RWPE2 (cell line): ENCODE measurements around the gene ARHGEF1.

Experiments used
- ATAC-seq: fragments of 200-7000 bp; cut with Tn5 transposase; 3 replicates; pipeline ENCODE4 v1.9.1; 2021; ENCODE audit warnings: low read depth
- DNase-seq: peaks from one replicate; pipeline ENCODE4 v3.0.0-alpha.2; 2020; ENCODE audit warnings: low spot score
- H3K27ac ChIP-seq: fragments of 450-650 bp; 2 replicates; pipeline ENCODE4 v1.5.1; 2017; ENCODE audit warnings: mild to moderate bottlenecking; ENCODE audit not compliant: poor library complexity, severe bottlenecking
- H3K27me3 ChIP-seq: fragments of 250-450 bp; sonication (Bioruptor Pico); 2 replicates; pipeline ENCODE4 v1.5.1; 2021; ENCODE audit warnings: mild to moderate bottlenecking, moderate library complexity; ENCODE audit not compliant: insufficient read depth, poor library complexity, severe bottlenecking
- H3K36me3 ChIP-seq: fragments of 250-450 bp; sonication (Bioruptor Pico); 2 replicates; pipeline ENCODE4 v1.5.1; 2020; ENCODE audit warnings: low read depth, mild to moderate bottlenecking, moderate library complexity
- H3K4me1 ChIP-seq: fragments of 250-450 bp; sonication (Bioruptor Pico); 2 replicates; pipeline ENCODE4 v1.5.1; 2021; ENCODE audit warnings: mild to moderate bottlenecking, moderate library complexity; ENCODE audit not compliant: insufficient read depth, poor library complexity, severe bottlenecking
- H3K4me3 ChIP-seq: fragments of 250-450 bp; sonication (Bioruptor Pico); 2 replicates; pipeline ENCODE4 v1.5.1; 2021; ENCODE audit warnings: mild to moderate bottlenecking, moderate library complexity; ENCODE audit not compliant: severe bottlenecking
- H3K9me3 ChIP-seq: fragments of 250-450 bp; sonication (Bioruptor Pico); 2 replicates; pipeline ENCODE4 v1.5.1; 2021; ENCODE audit warnings: mild to moderate bottlenecking, moderate library complexity; ENCODE audit not compliant: severe bottlenecking
- CTCF ChIP-seq: fragments of 450-650 bp; IDR thresholded peaks from one replicate; pipeline ENCODE4 v1.5.1; 2017; ENCODE audit warnings: mild to moderate bottlenecking, moderate library complexity; ENCODE audit not compliant: poor library complexity, severe bottlenecking

Gene ARHGEF1

GRCh38 chr19:41917676-41918075, 34.7 kb downstream of the ARHGEF1 start:
- TF ChIP-seq CTCF: no peak
- ATAC-seq (no peak), DNase-seq (no peak)
- H3K27me3 ChIP-seq: peaks cover 62% of the 10 kb centered on the region
- H3K4me3 ChIP-seq: no peak overlapping the region
- no peaks in the 10 kb centered on the region for H3K4me1 ChIP-seq
- no peak overlapping the region for H3K27ac ChIP-seq
- no peaks in the 10 kb centered on the region for H3K9me3 ChIP-seq
- H3K36me3 ChIP-seq: no peaks in the 10 kb centered on the region

GRCh38 chr19:41918095-41918494, 35.1 kb downstream of the ARHGEF1 start:
- TF ChIP-seq CTCF: no peak
- Histone ChIP-seq H3K36me3 (no peaks in the 10 kb centered on the region), H3K4me1 (no peaks in the 10 kb centered on the region), H3K27me3 (peaks cover 62% of the 10 kb centered on the region), H3K9me3 (no peaks in the 10 kb centered on the region), H3K4me3 (no peak overlapping the region), H3K27ac (no peak overlapping the region)
- ATAC-seq (no peak), DNase-seq (no peak)

DNA sequence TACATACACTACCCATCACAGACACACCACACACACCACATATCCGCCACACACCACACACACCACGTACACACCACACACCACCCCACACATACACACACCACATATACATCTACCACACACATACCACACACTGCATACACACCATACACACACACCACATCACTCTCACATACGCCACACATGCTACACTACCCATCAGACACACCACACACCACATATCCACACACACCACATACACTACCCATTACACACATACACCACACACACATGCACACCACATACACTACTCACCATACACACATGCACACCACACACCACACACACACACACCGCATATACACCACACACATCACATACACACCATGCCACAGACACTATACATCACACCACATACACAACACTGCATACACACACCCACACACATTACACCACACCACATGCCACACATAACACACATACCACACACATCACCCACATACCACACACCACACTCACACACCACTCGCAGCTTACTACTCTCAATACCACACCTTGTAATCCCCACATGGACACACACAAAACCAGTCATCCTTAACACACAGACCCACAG, 35.8 kb downstream of the ARHGEF1 start:
- no peak overlapping the region for H3K4me3 ChIP-seq
- H3K36me3 ChIP-seq: no peaks in the 10 kb centered on the region
- DNase-seq (no peak), ATAC-seq (no peak)
- no peaks in the 10 kb centered on the region for H3K9me3 ChIP-seq
- TF ChIP-seq CTCF: no peak
- H3K27me3 ChIP-seq: peaks cover 58% of the 10 kb centered on the region
- no peaks in the 10 kb centered on the region for H3K4me1 ChIP-seq
- H3K27ac ChIP-seq: no peak overlapping the region

DNA sequence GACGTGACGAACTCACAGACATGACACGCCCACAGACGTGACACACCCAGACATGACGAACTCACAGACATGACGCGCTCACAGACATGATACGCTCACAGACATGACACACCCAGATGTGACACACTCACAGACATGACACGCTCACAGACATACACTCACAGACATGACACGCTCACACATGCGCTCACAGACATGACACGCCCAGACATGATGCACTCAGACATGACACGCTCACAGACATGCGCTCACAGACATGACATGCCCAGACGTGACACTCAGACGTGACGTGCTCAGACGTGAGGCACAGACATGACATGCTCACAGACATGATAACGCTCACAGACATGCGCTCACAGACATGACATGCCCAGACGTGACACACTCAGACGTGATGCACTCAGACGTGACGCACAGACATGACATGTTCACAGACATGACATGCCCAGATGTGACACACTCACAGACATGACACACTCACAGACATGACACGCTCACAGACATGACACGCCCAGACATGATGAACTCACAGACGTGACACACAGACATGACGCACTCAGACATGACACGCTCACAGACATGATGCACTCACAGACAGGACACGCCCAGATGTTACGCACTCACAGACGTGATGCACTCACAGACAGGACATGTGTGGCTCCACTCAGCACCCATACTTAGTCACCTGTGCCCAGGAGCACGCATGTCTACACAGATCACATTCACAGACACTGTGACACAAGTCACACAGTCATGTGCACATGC, 37.1 kb downstream of the ARHGEF1 start:
- ATAC-seq (no peak), DNase-seq (no peak)
- Histone ChIP-seq H3K27ac (no peak overlapping the region), H3K27me3 (peaks cover 61% of the 10 kb centered on the region), H3K4me1 (no peaks in the 10 kb centered on the region), H3K9me3 (no peaks in the 10 kb centered on the region), H3K4me3 (no peak overlapping the region), H3K36me3 (no peaks in the 10 kb centered on the region)
- TF ChIP-seq CTCF: no peak
